Stimulated activated CD8-positive, alpha-beta memory T cell treated with anti-CD3 and anti-CD28 coated beads, Interleukin-15, amount 100 ng/mL, for 24 hours (primary cell): ENCODE results near the gene DRC7.
"Not testable (repeated sequence)": the region's sequence is repeated elsewhere in the genome, so short reads cannot be mapped to it uniquely, and the experiment has no call there.

Experiments
- DNase-seq: peaks from one replicate; pipeline ENCODE4 v3.0.0-alpha.2; 2020; ENCODE audit warnings: low read depth

DRC7 gene

DNA sequence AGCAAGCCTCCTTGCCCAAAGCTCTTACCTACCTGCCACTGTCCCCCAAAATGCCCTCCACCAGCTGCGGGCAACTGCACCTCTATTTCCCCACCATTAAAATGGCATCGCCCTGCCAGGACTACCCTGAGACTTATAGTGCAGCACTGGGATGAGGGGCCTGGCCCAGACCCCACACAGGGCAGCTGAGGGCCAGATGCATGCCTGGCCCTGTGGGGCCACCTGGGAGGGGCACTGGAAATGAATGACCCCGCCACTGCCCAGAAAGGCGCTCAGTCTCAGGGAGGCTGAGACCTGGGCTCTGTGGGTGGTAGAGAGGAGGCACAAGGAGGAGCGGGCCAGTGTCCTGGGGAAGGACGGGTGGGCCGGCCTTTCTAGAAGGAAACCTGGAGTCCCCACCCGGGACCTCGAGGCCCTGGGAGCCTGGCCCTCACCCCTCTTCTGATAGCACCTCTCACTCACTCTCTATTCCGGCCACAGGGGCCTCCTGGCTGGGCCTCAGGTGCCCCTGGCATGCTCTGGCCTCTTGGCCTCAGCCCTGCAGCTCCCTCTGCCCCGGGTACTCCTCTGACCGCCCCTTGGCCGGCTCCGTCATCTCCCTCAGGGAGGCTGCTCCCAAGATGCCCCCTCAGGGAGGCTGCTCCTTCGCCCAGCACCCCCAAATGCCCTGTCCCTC lies 67.9 kb downstream of the DRC7 start:
- no peak for DNase-seq

DNA sequence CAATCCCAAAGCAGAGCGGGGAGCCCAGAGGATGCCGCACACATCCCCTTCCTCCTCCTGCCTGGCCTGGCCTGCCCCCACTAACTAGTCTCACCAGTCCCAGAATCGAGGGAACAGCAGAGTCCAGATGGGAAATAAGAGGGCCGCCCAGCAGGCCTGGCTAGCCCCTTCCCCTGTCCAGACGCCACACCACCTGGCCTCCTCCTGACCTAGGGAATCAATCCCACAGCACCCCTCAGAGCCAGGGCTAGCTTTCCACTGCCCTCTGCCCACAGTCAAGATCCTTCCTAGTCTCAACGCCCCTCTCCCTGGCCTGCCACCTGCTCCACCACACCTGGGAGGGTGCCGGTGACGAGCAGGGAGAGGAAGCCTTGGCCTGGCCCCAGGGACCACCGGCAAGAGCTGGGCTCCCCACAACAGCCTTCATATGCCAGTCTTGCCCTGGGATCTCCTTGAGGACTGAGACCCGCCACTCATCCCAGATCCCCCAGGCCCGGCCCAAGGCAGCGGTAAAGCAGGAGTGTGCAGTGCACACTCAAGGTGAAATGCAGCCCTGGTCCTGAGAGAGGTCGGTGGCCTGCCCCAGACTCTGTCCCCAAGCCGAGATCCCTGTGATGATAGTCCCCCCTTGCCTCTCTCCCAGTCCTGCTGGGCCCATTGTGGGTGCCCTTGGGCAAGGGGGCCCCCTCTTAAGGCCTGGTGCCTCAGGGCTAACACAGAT lies 68.8 kb downstream of the DRC7 start:
- no peak for DNase-seq

DNA sequence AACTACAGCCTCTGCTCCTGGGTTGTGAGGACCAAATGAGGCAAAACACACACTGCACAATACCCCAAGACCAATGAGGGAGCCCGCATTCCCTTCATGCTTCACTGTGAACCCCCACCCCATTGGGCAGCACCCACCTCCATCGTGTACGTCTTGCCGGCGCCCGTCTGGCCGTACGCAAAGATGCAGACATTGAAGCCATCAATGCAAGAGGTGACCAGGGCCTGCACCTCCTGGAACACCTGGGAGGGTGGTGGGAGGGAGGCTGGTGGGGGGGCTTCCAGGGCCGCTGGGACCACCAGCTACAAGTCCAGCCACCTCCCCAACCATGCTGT lies 69.4 kb downstream of the DRC7 start:
- no peak for DNase-seq

DNA sequence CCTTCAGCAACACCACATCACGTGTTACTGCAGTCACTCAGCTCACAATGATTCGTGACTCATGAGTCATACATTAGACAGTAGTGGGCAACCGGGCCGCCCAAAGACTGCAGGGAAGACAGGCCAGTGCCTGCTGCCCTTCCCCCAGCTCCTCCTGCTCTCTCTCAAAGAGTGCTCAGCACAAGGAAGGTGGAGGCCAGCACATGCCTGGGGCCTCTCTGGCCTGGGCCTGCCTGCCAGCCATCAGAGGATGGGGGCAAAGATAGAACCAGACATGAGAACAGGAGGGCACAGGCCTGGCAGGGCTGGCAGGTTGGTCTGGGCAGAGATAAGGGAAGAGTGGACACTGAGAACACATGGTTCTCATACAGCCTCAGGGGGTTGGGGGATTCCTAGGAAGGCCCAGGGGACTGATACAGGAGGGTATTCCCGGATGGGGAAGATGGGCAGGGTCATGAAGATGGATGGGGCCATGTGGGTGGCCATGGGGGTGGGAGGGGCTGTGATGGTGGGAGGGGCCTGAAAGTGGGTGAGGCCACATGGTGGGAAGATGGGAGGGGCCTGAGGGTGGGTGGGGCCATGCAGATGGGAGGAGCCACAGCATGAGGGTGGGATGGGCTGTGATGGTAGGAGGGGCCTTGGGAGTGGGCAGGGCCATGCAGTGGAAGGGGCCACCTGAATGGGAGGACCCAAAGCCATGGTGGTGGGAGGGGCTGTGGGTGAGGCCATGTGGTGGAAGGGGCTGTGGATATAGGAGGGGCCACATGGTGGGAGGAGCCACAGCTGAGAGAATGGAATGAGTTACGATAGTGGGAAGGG lies 69.9 kb downstream of the DRC7 start:
- DNase-seq = no peak

GRCh38 chr16:57765160-57765728 lies 70.6 kb downstream of the DRC7 start:
- no peak for DNase-seq

DNA sequence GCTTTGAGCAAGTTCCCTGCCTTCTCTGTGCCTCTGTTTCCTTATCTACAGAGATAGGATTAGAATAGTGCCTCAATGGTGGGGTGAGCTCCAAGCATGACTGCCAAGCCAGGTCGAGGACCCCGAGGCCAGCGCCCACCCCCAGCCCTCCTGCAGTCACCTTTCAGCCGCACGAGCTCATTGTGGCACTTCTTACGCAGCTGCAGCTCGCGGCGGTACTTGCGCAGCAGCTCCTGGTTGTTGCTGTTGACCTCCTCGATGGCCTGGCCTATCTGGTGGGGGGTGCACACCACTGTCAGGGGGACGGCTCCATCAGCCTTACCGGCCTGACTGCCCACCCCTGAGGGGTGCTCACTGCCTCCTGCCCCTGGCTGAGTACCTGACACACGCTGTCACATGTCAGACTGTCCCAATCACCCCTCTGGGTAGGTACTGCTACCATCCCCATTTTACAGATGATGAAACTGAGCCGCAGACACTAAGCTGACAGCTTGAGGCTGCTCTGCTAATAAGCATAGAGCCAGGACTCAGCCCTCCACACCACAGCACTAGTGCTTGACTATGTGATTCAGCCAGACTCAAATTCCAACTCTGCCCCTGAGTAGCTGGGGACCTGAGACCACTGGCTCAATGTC lies 72.2 kb downstream of the DRC7 start:
- no peak for DNase-seq

DNA sequence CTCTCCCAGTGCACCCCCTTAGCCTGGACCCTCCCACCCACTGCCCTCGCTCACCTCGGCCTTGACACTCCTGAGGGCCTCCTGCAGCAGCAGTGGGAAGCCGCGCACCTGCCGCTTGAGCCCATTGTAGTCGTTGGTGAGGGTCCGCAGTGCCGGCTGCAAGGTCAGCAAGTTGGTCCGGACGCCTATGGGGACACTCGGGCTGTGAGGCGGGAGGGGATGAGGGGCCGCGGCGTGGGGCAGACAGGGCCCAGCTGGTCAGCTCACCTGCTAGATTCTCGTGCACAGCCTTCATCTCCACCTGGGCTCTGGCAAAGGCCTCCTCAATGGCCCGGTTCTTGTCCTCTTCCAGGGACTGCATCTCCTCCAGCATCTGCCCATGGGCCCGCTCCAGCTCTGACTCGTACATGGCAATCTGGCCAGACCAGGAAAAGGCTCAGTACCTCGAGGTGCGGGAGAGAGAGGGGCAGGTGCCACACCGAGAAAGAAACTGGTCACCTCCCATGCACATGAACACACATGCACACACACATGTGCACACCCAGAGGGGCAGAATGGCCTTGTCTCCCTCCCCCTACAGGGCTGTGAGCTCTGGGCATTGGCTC lies 75.0 kb downstream of the DRC7 start:
- DNase-seq = no peak

DNA sequence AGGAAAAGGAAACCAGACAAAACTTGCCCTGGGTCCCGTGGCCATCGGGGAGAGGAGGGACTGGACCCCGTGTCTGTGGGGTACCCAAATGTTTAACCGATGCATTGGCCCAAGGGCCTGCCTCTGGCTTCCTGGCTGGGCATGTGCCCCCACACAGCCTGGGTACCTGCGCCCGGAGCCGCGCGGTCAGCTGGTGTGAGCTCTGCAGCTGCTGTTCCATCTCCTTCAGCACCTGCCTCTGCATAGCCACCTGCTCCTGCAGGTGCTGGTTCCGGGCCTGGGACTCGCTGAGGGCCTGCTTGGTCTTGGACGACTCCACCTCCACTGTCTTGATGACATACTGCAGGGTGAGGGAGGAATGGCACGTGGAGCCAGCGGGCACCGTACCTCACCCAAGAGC lies 75.8 kb downstream of the DRC7 start:
- no peak for DNase-seq

DNA sequence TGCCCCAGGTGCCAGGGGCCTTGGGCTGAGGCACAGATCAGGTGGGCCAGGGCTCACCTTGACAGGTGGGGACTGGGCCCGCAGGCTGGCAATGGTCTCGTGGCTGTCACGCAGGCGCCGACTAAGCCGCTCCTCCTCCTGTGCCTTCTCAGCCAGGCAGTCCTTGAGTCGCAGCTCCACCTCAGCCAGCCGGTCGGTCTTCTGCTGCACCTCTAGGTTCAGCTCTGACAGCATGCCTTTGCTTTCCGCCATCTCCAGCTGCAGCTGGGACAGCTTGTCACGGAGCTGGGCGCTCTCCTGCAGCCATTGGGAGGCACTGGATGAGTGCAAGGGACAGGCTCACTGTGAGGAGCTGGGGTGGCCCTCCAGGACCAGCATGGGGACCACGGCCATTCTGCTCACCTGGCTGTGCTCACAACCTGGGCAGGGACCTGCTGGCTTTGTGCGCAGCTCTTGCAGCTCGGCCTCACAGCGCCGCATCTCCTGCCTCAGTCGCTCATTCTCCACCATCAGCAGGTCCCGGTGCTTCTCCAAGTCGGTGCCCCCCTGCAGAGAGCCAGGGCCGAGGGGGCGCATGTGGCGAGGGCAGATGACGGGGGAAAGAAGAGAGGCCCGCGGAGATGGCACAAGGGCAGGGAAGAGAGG lies 76.7 kb downstream of the DRC7 start:
- DNase-seq = no peak

- no peak for DNase-seq
These were observed 78.4 kb downstream of the DRC7 start for GRCh38 chr16:57773019-57773418.

DNA sequence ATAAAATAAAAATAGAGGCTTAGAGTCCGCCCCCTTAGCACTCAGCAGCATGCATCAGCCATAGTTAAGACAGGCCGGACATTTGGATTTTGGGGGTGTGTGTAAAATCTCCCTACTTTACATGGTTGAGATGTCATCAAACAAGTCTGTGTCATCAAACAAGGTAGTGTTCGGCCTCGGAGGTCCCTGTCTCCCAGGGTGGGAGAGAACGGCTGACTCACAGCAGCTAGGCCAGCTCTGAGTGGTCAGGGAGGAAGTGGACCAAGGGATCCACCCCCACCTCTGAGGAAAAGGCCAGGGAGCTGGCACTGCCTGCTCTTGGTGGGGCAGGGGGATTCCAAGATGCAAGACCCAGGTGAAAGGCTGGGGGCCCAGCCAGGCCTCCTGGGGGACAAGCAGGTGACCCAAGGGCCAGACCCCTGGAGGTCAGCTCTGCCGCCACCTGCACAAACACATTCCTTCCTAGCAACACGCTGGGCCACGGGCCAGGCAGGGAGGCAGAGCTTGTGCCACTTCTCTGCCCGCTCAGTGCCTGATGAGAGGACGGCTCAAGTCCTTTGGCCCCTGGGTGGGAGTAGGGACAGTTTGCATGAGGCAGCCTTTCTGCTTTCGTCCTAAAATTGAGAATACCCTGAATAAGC lies 79.2 kb downstream of the DRC7 start:
- DNase-seq = no peak

- DNase-seq = no peak
These were observed 80.2 kb downstream of the DRC7 start for GRCh38 chr16:57774705-57775285.

GRCh38 chr16:57775661-57776469 lies 81.3 kb downstream of the DRC7 start:
- no peak for DNase-seq

DNA sequence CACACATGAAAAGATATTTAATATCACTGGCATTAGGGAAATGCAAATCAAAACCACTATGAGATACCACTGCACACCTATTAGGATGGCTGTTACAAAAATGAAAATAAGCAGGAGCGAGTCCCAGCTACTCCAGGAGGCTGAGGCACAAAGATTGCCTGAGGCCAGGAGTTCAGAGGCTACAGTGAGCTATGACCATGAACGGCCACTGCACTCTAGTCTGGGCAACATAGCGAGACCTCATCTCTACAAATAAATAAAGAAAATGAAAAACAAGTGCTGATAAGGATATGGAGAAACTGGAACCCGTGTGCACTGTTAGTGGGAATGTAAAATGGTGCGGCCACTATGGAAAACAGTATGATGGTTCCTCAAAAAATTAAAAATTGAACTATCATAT lies 84.1 kb downstream of the DRC7 start:
- DNase-seq = no peak

DNA sequence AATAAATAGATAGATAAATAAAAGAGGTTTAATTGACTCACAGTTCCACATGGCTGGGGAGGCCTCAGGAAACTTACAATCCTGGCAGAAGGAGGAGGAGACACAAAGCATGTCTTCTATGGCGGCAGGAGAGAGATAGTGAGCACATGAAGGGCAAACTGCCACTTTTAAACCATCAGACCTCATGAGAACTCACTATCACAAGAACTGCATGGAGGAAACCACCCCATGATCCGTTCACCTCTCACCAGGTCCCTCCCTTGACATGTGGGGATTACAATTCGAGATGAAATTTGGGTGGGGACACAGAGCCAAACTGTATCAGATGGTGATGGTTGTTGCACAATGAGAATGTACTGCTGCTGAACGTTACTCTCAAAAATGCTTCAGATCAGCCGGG lies 85.2 kb downstream of the DRC7 start:
- DNase-seq = not testable (repeated sequence)

- DNase-seq = no peak
These were observed 86.7 kb downstream of the DRC7 start for GRCh38 chr16:57781349-57781740.
